T-cell (primary cell): ENCODE results near the gene ABCG8. TPM values are rescaled to one million over a fixed set of nuclear protein-coding genes. Genes with fewer than 3 reads are reported as not detected.
"Not testable (repeated sequence)": the region's sequence is repeated elsewhere in the genome, so short reads cannot be mapped to it uniquely, and the experiment has no call there.

ENCODE experiments used
- ATAC-seq, 4 experiments: fragments of 200-7000 bp in 3 of 4; fragments of 150-1000 bp in 1 of 4; cut with Tn5 transposase; replicated peaks in 1 of 4; 1 replicate in 3 of 4; 2 replicates in 1 of 4; pipeline ENCODE4 v1.10.0; 2021; ENCODE audit warnings: moderate library complexity in 3 of 4, mild to moderate bottlenecking in 2 of 4, moderate number of reproducible peaks in 1 of 4
- CTCF ChIA-PET, 2 donors: fragments of 300-600 bp; sonication (Branson Sonifier 250); formaldehyde crosslinking; loops; one replicate each; lab custom pipeline; 2022; ENCODE audit warnings: antibody characterized with exemption in 2 of 2; lab: Charles Lee
- POLR2A ChIA-PET, 2 donors: fragments of 300-600 bp; sonication (Branson Sonifier 250); formaldehyde crosslinking; loops; one replicate each; lab custom pipeline; 2022; ENCODE audit warnings: antibody characterized with exemption in 2 of 2; lab: Charles Lee
- DNase-seq, 35 experiments: peaks; one replicate each; pipeline versions ENCODE4 v3.0.0 to v3.0.0-alpha.2; 2013 to 2023
- H3K27ac ChIP-seq: one replicate; pipeline ENCODE4 v1.5.1; 2013; ENCODE audit warnings: low read length
- H3K27me3 ChIP-seq, 2 experiments: replicated peaks in 1 of 2; 1 replicate in 1 of 2; 2 replicates in 1 of 2; pipeline versions ENCODE4 v1.6.1 to v1.7.0; 2013; ENCODE audit warnings: low read length in 1 of 2, mixed read lengths in 1 of 2; ENCODE audit not compliant: control insufficient read depth in 2 of 2, insufficient read depth in 2 of 2; ENCODE audit errors: extremely low read depth in 1 of 2
- H3K36me3 ChIP-seq, 2 donors: 1 replicate in 1 of 2; 2 replicates in 1 of 2; pipeline versions ENCODE4 v1.6.1 to v1.7.0; 2013; ENCODE audit warnings: low read length in 1 of 2; ENCODE audit not compliant: control insufficient read depth in 2 of 2, insufficient read depth in 1 of 2; ENCODE audit errors: extremely low read depth in 1 of 2
- H3K4me1 ChIP-seq, 2 experiments: 1 replicate in 1 of 2; 2 replicates in 1 of 2; pipeline versions ENCODE4 v1.6.1 to v1.7.0; 2013; ENCODE audit warnings: low read length in 2 of 2, mixed read lengths in 1 of 2; ENCODE audit not compliant: insufficient read depth in 2 of 2, control insufficient read depth in 1 of 2; ENCODE audit errors: extremely low read depth in 1 of 2
- H3K4me3 ChIP-seq, 2 donors: 1 replicate in 1 of 2; 2 replicates in 1 of 2; pipeline versions ENCODE4 v1.5.1 to v1.7.0; 2013; ENCODE audit warnings: mild to moderate bottlenecking in 2 of 2, low read length in 1 of 2, moderate library complexity in 1 of 2; ENCODE audit not compliant: control insufficient read depth in 1 of 2; ENCODE audit errors: extremely low read depth in 1 of 2
- H3K9me3 ChIP-seq: 2 replicates; pipeline ENCODE4 v1.7.0; 2013
- H3K27ac Mint-ChIP-seq, 2 donors: one replicate each; pipeline ENCODE4 v1.8.0; 2020 to 2021; ENCODE audit warnings: mild to moderate bottlenecking in 2 of 2, mixed read lengths in 2 of 2
- H3K27me3 Mint-ChIP-seq, 2 donors: one replicate each; pipeline ENCODE4 v1.8.0; 2021 to 2022; ENCODE audit warnings: mixed read lengths in 2 of 2
- H3K36me3 Mint-ChIP-seq: one replicate; pipeline ENCODE4 v1.8.0; 2021; ENCODE audit warnings: mixed read lengths
- H3K4me1 Mint-ChIP-seq, 3 donors: one replicate each; pipeline ENCODE4 v1.8.0; 2020 to 2022; ENCODE audit warnings: mixed read lengths in 3 of 3, mild to moderate bottlenecking in 1 of 3
- H3K4me3 Mint-ChIP-seq, 3 donors: one replicate each; pipeline ENCODE4 v1.8.0; 2020 to 2022; ENCODE audit warnings: mild to moderate bottlenecking in 3 of 3, mixed read lengths in 3 of 3, moderate library complexity in 3 of 3
- H3K9me3 Mint-ChIP-seq, 3 donors: one replicate each; pipeline ENCODE4 v1.8.0; 2020 to 2022; ENCODE audit warnings: mixed read lengths in 3 of 3
- WGBS: methylation state at CpG from one replicate; pipeline ENCODE4 v1.1.5; 2013; ENCODE audit warnings: missing lambda C conversion rate; ENCODE audit not compliant: insufficient coverage; 5-methylcytosine and 5-hydroxymethylcytosine counted together
- total RNA-seq, 35 experiments: library from RNA in 6 of 35; stranded (reverse) in 6 of 35; fragments of 120-200 nt in 1 of 35; gene quantifications; one replicate each; pipeline versions ENCODE4 v1.2.1 to v1.2.4 and lab custom pipeline; 2013 to 2026

Gene ABCG8
- total RNA-seq, 5 donors from 2014 or later (not counting 1 experiment from before 2014, with no cell fraction given): 0.09 TPM; not detected in 3

DNA sequence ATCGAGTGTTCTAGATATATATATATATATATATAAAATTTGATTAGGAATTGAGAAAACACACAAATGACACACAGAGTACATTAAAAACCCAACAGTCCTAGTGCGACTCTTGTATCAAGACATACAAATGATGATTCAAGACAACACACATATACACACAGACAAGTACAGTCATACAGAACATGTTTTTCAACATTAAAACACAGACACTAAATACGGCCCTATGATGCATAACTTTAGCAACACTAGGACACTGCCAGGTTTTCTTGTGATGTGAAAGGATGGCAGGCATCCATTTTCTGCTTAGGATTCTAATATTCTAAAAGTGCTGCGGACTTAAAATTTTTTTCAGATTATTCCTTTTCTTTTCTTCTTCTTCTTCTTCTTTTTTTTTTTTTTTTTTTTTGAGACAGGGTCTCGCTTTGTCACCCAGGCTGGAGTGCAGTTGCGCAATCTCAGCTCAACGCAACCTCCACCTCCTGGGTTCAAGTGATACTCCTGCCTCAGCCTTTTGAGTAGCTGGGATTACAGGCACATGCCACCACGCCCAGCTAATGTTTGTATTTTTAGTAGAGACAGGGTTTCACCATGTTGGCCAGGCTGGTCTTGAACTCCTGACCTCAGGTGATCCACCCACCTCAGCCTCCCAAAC lies 72.5 kb downstream of the ABCG8 start:
- H3K27me3 Mint-ChIP-seq, H3K9me3 ChIP-seq, POLR2A ChIA-PET, H3K9me3 Mint-ChIP-seq, H3K4me3 Mint-ChIP-seq, H3K27ac Mint-ChIP-seq, H3K4me1 Mint-ChIP-seq, H3K4me1 ChIP-seq, H3K27me3 ChIP-seq, H3K27ac ChIP-seq, DNase-seq, H3K4me3 ChIP-seq, ATAC-seq, CTCF ChIA-PET: not testable (repeated sequence)
- H3K36me3 ChIP-seq: peaks cover 0 to 36% of the 10 kb centered on the region in 2 donors
- peaks cover 45% of the 10 kb centered on the region for H3K36me3 Mint-ChIP-seq
- 83% methylated on average over 1 of the region's 8 CpGs for WGBS

DNA sequence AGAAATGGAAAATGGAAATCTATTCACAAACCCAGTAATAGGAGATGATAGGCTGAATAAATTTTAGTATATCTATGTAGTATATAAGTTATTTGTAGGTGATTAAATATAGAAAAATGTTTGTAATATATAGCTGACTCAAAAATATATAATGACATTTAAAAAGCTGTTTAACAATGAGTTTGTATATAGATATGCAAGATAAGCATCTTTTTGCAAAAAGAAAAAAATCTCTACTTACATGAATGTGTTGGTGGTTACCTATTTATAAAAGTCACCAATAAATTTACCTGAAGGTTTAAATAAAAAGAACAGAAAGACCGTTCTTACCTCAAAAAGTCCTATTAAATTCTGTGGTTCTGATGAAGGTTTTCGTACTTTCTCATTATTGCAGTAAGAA lies 85.7 kb downstream of the ABCG8 start:
- CTCF ChIA-PET: no interaction called here
- no CpG with 5 or more reads among the region's 2 CpGs for WGBS
- H3K27me3 ChIP-seq: no peaks in the 10 kb centered on the region
- no peak overlapping the region for H3K27ac ChIP-seq
- peaks cover 38% of the 10 kb centered on the region for H3K36me3 Mint-ChIP-seq
- DNase-seq (no peak), ATAC-seq (no peak)
- no peak overlapping the region for H3K4me3 Mint-ChIP-seq
- no peaks in the 10 kb centered on the region for H3K9me3 Mint-ChIP-seq
- H3K9me3 ChIP-seq: no peaks in the 10 kb centered on the region
- POLR2A ChIA-PET: no interaction called here
- peaks cover 2 to 20% of the 10 kb centered on the region in 2 donors for H3K36me3 ChIP-seq
- no peak overlapping the region for H3K27ac Mint-ChIP-seq
- H3K4me1 ChIP-seq: no peaks in the 10 kb centered on the region
- no peak overlapping the region for H3K4me3 ChIP-seq
- H3K4me1 Mint-ChIP-seq: peaks cover 0 to 16% (median 12%) of the 10 kb centered on the region in 3 donors
- H3K27me3 Mint-ChIP-seq: no peaks in the 10 kb centered on the region

DNA sequence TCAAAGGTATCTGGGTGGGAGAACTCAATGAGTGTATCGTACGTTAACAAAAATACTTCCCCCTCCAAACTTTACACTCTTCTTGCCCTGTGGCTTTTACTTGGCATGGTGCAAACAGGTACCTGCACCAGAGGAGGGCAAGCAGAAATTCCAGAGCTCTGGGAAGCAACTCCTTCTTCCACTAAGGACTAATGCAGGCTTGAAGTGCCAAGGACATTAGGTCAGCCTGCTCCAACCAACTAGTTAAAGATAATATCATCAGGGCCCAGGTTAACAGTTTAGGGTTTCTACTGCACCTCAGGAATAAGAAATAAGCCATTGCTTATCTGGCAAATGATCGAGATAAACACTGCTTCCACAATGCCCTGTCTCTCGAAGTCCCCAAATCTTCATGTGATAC lies 86.7 kb downstream of the ABCG8 start:
- Mint-ChIP-seq H3K9me3 (no peaks in the 10 kb centered on the region), H3K4me1 (peaks cover 0 to 20% (median 17%) of the 10 kb centered on the region in 3 donors), H3K4me3 (no peak overlapping the region), H3K27ac (no peak overlapping the region), H3K27me3 (no peaks in the 10 kb centered on the region), H3K36me3 (peaks cover 45% of the 10 kb centered on the region)
- no peak for DNase-seq
- H3K9me3 ChIP-seq: no peaks in the 10 kb centered on the region
- ChIA-PET CTCF (no interaction called here), POLR2A (no interaction called here)
- no peak for ATAC-seq
- no peaks in the 10 kb centered on the region for H3K4me1 ChIP-seq
- WGBS: 97% methylated on average over 4 of the region's 4 CpGs
- no peak overlapping the region for H3K27ac ChIP-seq
- peaks cover 2 to 28% of the 10 kb centered on the region in 2 donors for H3K36me3 ChIP-seq
- no peak overlapping the region for H3K4me3 ChIP-seq
- H3K27me3 ChIP-seq: no peaks in the 10 kb centered on the region

DNA sequence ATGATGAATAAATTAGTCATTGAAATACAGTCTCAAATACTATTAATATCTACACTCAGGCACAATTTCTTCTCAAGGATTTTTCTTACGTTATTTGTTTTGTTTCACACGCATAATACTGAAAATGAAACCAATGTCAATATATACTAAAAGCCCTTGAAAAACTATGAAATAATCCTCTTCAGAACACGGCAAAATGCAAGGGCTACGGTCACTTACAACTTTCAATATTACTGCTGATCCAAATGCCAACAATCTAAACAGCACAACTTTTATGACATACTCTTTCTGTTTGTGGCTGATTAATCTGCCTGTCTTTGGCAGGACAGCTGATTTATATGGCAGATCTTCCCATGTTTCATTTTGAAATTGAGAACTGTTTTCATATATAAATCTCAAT lies 88.7 kb downstream of the ABCG8 start:
- peak overlapping the region; percentile 49 to 69 (median 62) for H3K4me3 Mint-ChIP-seq
- Histone ChIP-seq H3K4me3 (no peak overlapping the region), H3K36me3 (peaks cover 2 to 28% of the 10 kb centered on the region in 2 donors), H3K4me1 (no peaks in the 10 kb centered on the region), H3K9me3 (no peaks in the 10 kb centered on the region), H3K27me3 (no peaks in the 10 kb centered on the region), H3K27ac (no peak overlapping the region)
- DNase-seq: peak in 1 of 35 experiments; percentile 3
- H3K4me1 Mint-ChIP-seq: peaks cover 5 to 20% (median 18%) of the 10 kb centered on the region in 3 donors
- H3K36me3 Mint-ChIP-seq: peaks cover 51% of the 10 kb centered on the region
- WGBS: 36% methylated on average over 4 of the region's 4 CpGs
- H3K27me3 Mint-ChIP-seq: no peaks in the 10 kb centered on the region
- H3K27ac Mint-ChIP-seq: peak overlapping the region; percentile 20 to 79
- ChIA-PET POLR2A (no interaction called here), CTCF (no interaction called here)
- ATAC-seq: no peak
- no peaks in the 10 kb centered on the region for H3K9me3 Mint-ChIP-seq

GRCh38 chr2:43931293-43931692 lies 92.5 kb downstream of the ABCG8 start:
- ChIA-PET POLR2A (no interaction called here), CTCF (no interaction called here)

More at GRCh38 chr2:43931293-43931692, 92.5 kb downstream of the ABCG8 start:
- Mint-ChIP-seq H3K4me3 (no peak overlapping the region), H3K9me3 (no peaks in the 10 kb centered on the region), H3K36me3 (peaks cover 48% of the 10 kb centered on the region), H3K4me1 (peaks cover 5 to 20% (median 18%) of the 10 kb centered on the region in 3 donors), H3K27ac (no peak overlapping the region), H3K27me3 (no peaks in the 10 kb centered on the region)
- Histone ChIP-seq H3K4me1 (no peaks in the 10 kb centered on the region), H3K9me3 (no peaks in the 10 kb centered on the region), H3K27me3 (no peaks in the 10 kb centered on the region), H3K27ac (no peak overlapping the region), H3K4me3 (no peak overlapping the region), H3K36me3 (peaks cover 2 to 35% of the 10 kb centered on the region in 2 donors)
- ATAC-seq: no peak
- WGBS: no CpG with 5 or more reads among the region's 3 CpGs
- no peak for DNase-seq

Other genes starting within 250 kb of the ABCG8 start
- gene THADA, start 242.9 kb upstream of the ABCG8 start, total RNA-seq: 10 to 100 TPM; 36.4 to 50.5 (median 40.6) TPM
- gene PLEKHH2, start 201.7 kb upstream of the ABCG8 start, total RNA-seq: 1 to 10 TPM in 4 of 5 donors, under 1 TPM in 1; 0.96 to 3.1 (median 2.2) TPM
- not detected for gene C1GALT1C1L, start 162.5 kb upstream of the ABCG8 start, total RNA-seq
- 1 to 10 TPM; 2.4 to 4.7 (median 3.7) TPM for gene DYNC2LI1, start 64.9 kb upstream of the ABCG8 start, total RNA-seq
- not detected for gene ABCG5, start 132 bp upstream of the ABCG8 start, total RNA-seq
- 10 to 100 TPM; 53.8 to 66.4 (median 59.5) TPM for gene LRPPRC, start 157.0 kb downstream of the ABCG8 start, total RNA-seq